ENCODE results near the gene TMEM212.

TMEM212 gene

GRCh38 chr3:171807129-171807675, 35.9 kb upstream of the TMEM212 start:
- no peak overlapping the region for H3K4me2 ChIP-seq (ENCODE audit: low read length, poor library complexity, severe bottlenecking)
- H3K23ac ChIP-seq (ENCODE audit: low read length in 2 of 2): no peak overlapping the region
- H3K9ac ChIP-seq (ENCODE audit: low read length): peak overlapping the region; percentile 54
- H3K79me1 ChIP-seq (replicated peaks; ENCODE audit: low read length, poor library complexity, severe bottlenecking): peaks cover 19% of the 10 kb centered on the region
- H3K4ac ChIP-seq (ENCODE audit: low read depth in 1 of 2, low read length in 2 of 2): peak overlapping the region in 1 of 2 experiments; percentile 54
- no peaks in the 10 kb centered on the region for H3K36me3 ChIP-seq (ENCODE audit: control insufficient read depth in 1 of 2, insufficient read depth in 2 of 2, low read depth in 1 of 2, low read length in 2 of 2)
- no peak for DNase-seq
- no peaks in the 10 kb centered on the region for H3K27me3 ChIP-seq (ENCODE audit: control insufficient read depth in 1 of 2, insufficient read depth in 1 of 2, low read length in 2 of 2)
- H3K18ac ChIP-seq (ENCODE audit: low read depth in 1 of 2, low read length in 2 of 2): peak overlapping the region; percentile 28 to 64
- peak overlapping the region; percentile 47 for H2AK5ac ChIP-seq (ENCODE audit: low read length, severe bottlenecking)
- no peaks in the 10 kb centered on the region for H3K9me3 ChIP-seq (ENCODE audit: control insufficient read depth, low read length)
- peaks cover 11% of the 10 kb centered on the region for H3K4me1 ChIP-seq (ENCODE audit: control insufficient read depth, insufficient read depth, low read depth, low read length)
- no peak overlapping the region for H3K4me3 ChIP-seq (ENCODE audit: insufficient read depth in 1 of 2, low read depth in 1 of 2, low read length in 2 of 2)
- H2BK12ac ChIP-seq (ENCODE audit: low read length in 2 of 2): peak overlapping the region; percentile 80 to 97
- WGBS: 91% methylated on average over 4 of the region's 7 CpGs
- H2BK120ac ChIP-seq (ENCODE audit: low read depth, low read length): peak overlapping the region; percentile 69
- H2AFZ ChIP-seq (ENCODE audit: low read depth, low read length): no peak overlapping the region
- H4K91ac ChIP-seq (ENCODE audit: low read length): peak overlapping the region; percentile 37
- H3K27ac ChIP-seq (ENCODE audit: low read length, poor library complexity, severe bottlenecking): peak overlapping the region; percentile 57
- H4K8ac ChIP-seq (ENCODE audit: low read length): no peak overlapping the region
- H2BK5ac ChIP-seq (ENCODE audit: low read depth, low read length, poor library complexity, severe bottlenecking): no peak overlapping the region
- peak overlapping the region; percentile 8 for H2BK15ac ChIP-seq (ENCODE audit: low read depth, poor library complexity, severe bottlenecking)
- H3K14ac ChIP-seq (ENCODE audit: low read length in 2 of 2): no peak overlapping the region

GRCh38 chr3:171807806-171808205, 35.3 kb upstream of the TMEM212 start:
- H3K18ac ChIP-seq (ENCODE audit: low read depth in 1 of 2, low read length in 2 of 2): no peak overlapping the region
- H3K36me3 ChIP-seq (ENCODE audit: control insufficient read depth in 1 of 2, insufficient read depth in 2 of 2, low read depth in 1 of 2, low read length in 2 of 2): no peaks in the 10 kb centered on the region
- 98% methylated on average over 4 of the region's 6 CpGs for WGBS
- H3K27ac ChIP-seq (ENCODE audit: low read length, poor library complexity, severe bottlenecking): no peak overlapping the region
- DNase-seq: no peak
- H3K14ac ChIP-seq (ENCODE audit: low read length in 2 of 2): no peak overlapping the region
- peak overlapping the region in 1 of 2 experiments; percentile 80 for H3K4ac ChIP-seq (ENCODE audit: low read depth in 1 of 2, low read length in 2 of 2)
- H2BK120ac ChIP-seq (ENCODE audit: low read depth, low read length): no peak overlapping the region
- H3K9me3 ChIP-seq (ENCODE audit: control insufficient read depth, low read length): no peaks in the 10 kb centered on the region
- H3K4me2 ChIP-seq (ENCODE audit: low read length, poor library complexity, severe bottlenecking): no peak overlapping the region
- no peaks in the 10 kb centered on the region for H3K27me3 ChIP-seq (ENCODE audit: control insufficient read depth in 1 of 2, insufficient read depth in 1 of 2, low read length in 2 of 2)
- H4K8ac ChIP-seq (ENCODE audit: low read length): no peak overlapping the region
- H2BK12ac ChIP-seq (ENCODE audit: low read length in 2 of 2): peak overlapping the region in 1 of 2 experiments; percentile 72
- no peak overlapping the region for H2AFZ ChIP-seq (ENCODE audit: low read depth, low read length)
- no peak overlapping the region for H2BK15ac ChIP-seq (ENCODE audit: low read depth, poor library complexity, severe bottlenecking)
- H4K91ac ChIP-seq (ENCODE audit: low read length): no peak overlapping the region
- H3K4me3 ChIP-seq (ENCODE audit: insufficient read depth in 1 of 2, low read depth in 1 of 2, low read length in 2 of 2): no peak overlapping the region
- no peak overlapping the region for H3K23ac ChIP-seq (ENCODE audit: low read length in 2 of 2)
- H3K79me1 ChIP-seq (replicated peaks; ENCODE audit: low read length, poor library complexity, severe bottlenecking): peaks cover 18% of the 10 kb centered on the region
- H3K4me1 ChIP-seq (ENCODE audit: control insufficient read depth, insufficient read depth, low read depth, low read length): peaks cover 11% of the 10 kb centered on the region
- no peak overlapping the region for H2AK5ac ChIP-seq (ENCODE audit: low read length, severe bottlenecking)
- no peak overlapping the region for H2BK5ac ChIP-seq (ENCODE audit: low read depth, low read length, poor library complexity, severe bottlenecking)
- H3K9ac ChIP-seq (ENCODE audit: low read length): no peak overlapping the region

- Histone ChIP-seq H3K9me3 (ENCODE audit: control insufficient read depth, low read length) (no peaks in the 10 kb centered on the region), H2BK12ac (ENCODE audit: low read length in 2 of 2) (peak overlapping the region; percentile 14 to 57)
- WGBS: 0% methylated on average over 11 of the region's 11 CpGs
Observed at GRCh38 chr3:171809611-171809860, 33.6 kb upstream of the TMEM212 start.

GRCh38 chr3:171809861-171810628, 33.1 kb upstream of the TMEM212 start, which contains the start of gene PLD1:
TSS of gene PLD1 (minus strand) at chr3:171810483. CDS start at chr3:171738051, 72,432 bp downstream.
- Histone ChIP-seq H2AFZ (ENCODE audit: low read depth, low read length) (peak within 1 kb of the TSS; percentile 0), H3K27ac (ENCODE audit: low read length, poor library complexity, severe bottlenecking) (peak within 1 kb of the TSS; percentile 84), H3K27me3 (ENCODE audit: control insufficient read depth in 1 of 2, insufficient read depth in 1 of 2, low read length in 2 of 2) (no peaks in the 10 kb centered on the region), H2BK5ac (ENCODE audit: low read depth, low read length, poor library complexity, severe bottlenecking) (peak within 1 kb of the TSS; percentile 76), H3K18ac (ENCODE audit: low read depth in 1 of 2, low read length in 2 of 2) (peak within 1 kb of the TSS; percentile 90 to 94), H2BK120ac (ENCODE audit: low read depth, low read length) (peak within 1 kb of the TSS; percentile 98), H4K8ac (ENCODE audit: low read length) (peak within 1 kb of the TSS; percentile 86), H3K36me3 (ENCODE audit: control insufficient read depth in 1 of 2, insufficient read depth in 2 of 2, low read depth in 1 of 2, low read length in 2 of 2) (no peaks in the 10 kb centered on the region), H3K9ac (ENCODE audit: low read length) (peak within 1 kb of the TSS; percentile 95), H3K23ac (ENCODE audit: low read length in 2 of 2) (peak within 1 kb of the TSS in 1 of 2 experiments; percentile 87), H3K4me1 (ENCODE audit: control insufficient read depth, insufficient read depth, low read depth, low read length) (peaks cover 11% of the 10 kb centered on the region), H2BK15ac (ENCODE audit: low read depth, poor library complexity, severe bottlenecking) (peak within 1 kb of the TSS; percentile 96), H3K4me3 (ENCODE audit: insufficient read depth in 1 of 2, low read depth in 1 of 2, low read length in 2 of 2) (peak within 1 kb of the TSS; percentile 67 to 82), H2BK12ac (ENCODE audit: low read length in 2 of 2) (peak within 1 kb of the TSS; percentile 14 to 57), H4K91ac (ENCODE audit: low read length) (peak within 1 kb of the TSS; percentile 87), H3K4me2 (ENCODE audit: low read length, poor library complexity, severe bottlenecking) (peak within 1 kb of the TSS; percentile 60), H3K14ac (ENCODE audit: low read length in 2 of 2) (peak within 1 kb of the TSS in 1 of 2 experiments; percentile 80), H2AK5ac (ENCODE audit: low read length, severe bottlenecking) (peak within 1 kb of the TSS; percentile 87), H3K79me1 (replicated peaks; ENCODE audit: low read length, poor library complexity, severe bottlenecking) (peaks cover 9% of the 10 kb centered on the region), H3K9me3 (ENCODE audit: control insufficient read depth, low read length) (no peaks in the 10 kb centered on the region), H3K4ac (ENCODE audit: low read depth in 1 of 2, low read length in 2 of 2) (peak within 1 kb of the TSS; percentile 57 to 89)
- under 1% methylated on average over 75 of the region's 78 CpGs for WGBS
- DNase-seq: peak; percentile 95

More at GRCh38 chr3:171809611-171809860, 33.6 kb upstream of the TMEM212 start:
- Histone ChIP-seq H4K91ac (ENCODE audit: low read length) (peak overlapping the region; percentile 87), H3K9ac (ENCODE audit: low read length) (peak overlapping the region; percentile 95), H4K8ac (ENCODE audit: low read length) (peak overlapping the region; percentile 86), H2BK5ac (ENCODE audit: low read depth, low read length, poor library complexity, severe bottlenecking) (peak overlapping the region; percentile 63), H2BK120ac (ENCODE audit: low read depth, low read length) (peak overlapping the region; percentile 98), H3K4me3 (ENCODE audit: insufficient read depth in 1 of 2, low read depth in 1 of 2, low read length in 2 of 2) (peak overlapping the region; percentile 67 to 82), H3K4me2 (ENCODE audit: low read length, poor library complexity, severe bottlenecking) (peak overlapping the region; percentile 60), H3K4ac (ENCODE audit: low read depth in 1 of 2, low read length in 2 of 2) (peak overlapping the region; percentile 57 to 89), H3K36me3 (ENCODE audit: control insufficient read depth in 1 of 2, insufficient read depth in 2 of 2, low read depth in 1 of 2, low read length in 2 of 2) (no peaks in the 10 kb centered on the region), H2BK15ac (ENCODE audit: low read depth, poor library complexity, severe bottlenecking) (peak overlapping the region; percentile 96), H3K4me1 (ENCODE audit: control insufficient read depth, insufficient read depth, low read depth, low read length) (peaks cover 11% of the 10 kb centered on the region), H3K27me3 (ENCODE audit: control insufficient read depth in 1 of 2, insufficient read depth in 1 of 2, low read length in 2 of 2) (no peaks in the 10 kb centered on the region), H2AFZ (ENCODE audit: low read depth, low read length) (no peak overlapping the region), H2AK5ac (ENCODE audit: low read length, severe bottlenecking) (no peak overlapping the region), H3K18ac (ENCODE audit: low read depth in 1 of 2, low read length in 2 of 2) (peak overlapping the region; percentile 90 to 94), H3K14ac (ENCODE audit: low read length in 2 of 2) (peak overlapping the region in 1 of 2 experiments; percentile 80), H3K27ac (ENCODE audit: low read length, poor library complexity, severe bottlenecking) (peak overlapping the region; percentile 84), H3K23ac (ENCODE audit: low read length in 2 of 2) (no peak overlapping the region), H3K79me1 (replicated peaks; ENCODE audit: low read length, poor library complexity, severe bottlenecking) (peaks cover 9% of the 10 kb centered on the region)
- peak; percentile 84 for DNase-seq

Data from mesenchymal stem cell (in vitro differentiated cells and primary cell).